Gastrocnemius medialis (tissue), 4 donors: ENCODE data around the gene SLC19A2.

Source experiments
- POLR2A ChIP-seq, 2 donors: fragments of 450-650 bp; IDR thresholded peaks; one replicate each; pipeline ENCODE4 v1.6.1; 2017; ENCODE audit warnings: antibody characterized with exemption in 2 of 2, mild to moderate bottlenecking in 2 of 2, moderate library complexity in 2 of 2
- TF ChIP-seq, protein P1 (sequence below), 5 experiments: fragments of 450-650 bp in 3 of 5; fragments of 200-600 bp in 2 of 5; sonication (generic) in 2 of 5; IDR thresholded peaks in 4 of 5; conservative IDR thresholded peaks in 1 of 5; 1 replicate in 4 of 5; 2 replicates in 1 of 5; pipeline ENCODE4 v1.5.1; 2016 to 2019; ENCODE audit warnings: antibody characterized with exemption in 5 of 5, mild to moderate bottlenecking in 3 of 5, moderate library complexity in 3 of 5

DNA sequence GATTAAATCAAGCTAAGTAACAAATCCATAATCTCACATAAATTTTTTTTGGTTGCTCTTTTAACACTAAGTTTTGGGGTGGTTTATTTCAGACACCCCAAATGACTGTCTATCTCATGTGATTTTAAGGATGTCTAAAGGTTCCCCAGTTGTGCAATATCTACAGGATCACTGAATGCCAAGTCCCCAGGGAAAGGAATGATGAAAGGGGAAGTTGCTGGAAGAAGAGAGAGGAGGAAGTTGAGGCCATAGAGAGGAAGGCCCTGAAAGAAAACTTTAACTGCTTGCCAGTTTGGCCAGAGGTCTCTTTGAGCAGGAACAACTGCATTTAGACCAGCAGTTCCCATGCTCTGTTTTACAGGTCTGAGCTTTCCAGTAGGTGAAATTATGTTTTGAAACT lies 27.5 kb upstream of the SLC19A2 start:
- TF ChIP-seq, protein P1, sequence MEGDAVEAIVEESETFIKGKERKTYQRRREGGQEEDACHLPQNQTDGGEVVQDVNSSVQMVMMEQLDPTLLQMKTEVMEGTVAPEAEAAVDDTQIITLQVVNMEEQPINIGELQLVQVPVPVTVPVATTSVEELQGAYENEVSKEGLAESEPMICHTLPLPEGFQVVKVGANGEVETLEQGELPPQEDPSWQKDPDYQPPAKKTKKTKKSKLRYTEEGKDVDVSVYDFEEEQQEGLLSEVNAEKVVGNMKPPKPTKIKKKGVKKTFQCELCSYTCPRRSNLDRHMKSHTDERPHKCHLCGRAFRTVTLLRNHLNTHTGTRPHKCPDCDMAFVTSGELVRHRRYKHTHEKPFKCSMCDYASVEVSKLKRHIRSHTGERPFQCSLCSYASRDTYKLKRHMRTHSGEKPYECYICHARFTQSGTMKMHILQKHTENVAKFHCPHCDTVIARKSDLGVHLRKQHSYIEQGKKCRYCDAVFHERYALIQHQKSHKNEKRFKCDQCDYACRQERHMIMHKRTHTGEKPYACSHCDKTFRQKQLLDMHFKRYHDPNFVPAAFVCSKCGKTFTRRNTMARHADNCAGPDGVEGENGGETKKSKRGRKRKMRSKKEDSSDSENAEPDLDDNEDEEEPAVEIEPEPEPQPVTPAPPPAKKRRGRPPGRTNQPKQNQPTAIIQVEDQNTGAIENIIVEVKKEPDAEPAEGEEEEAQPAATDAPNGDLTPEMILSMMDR (IDR thresholded peaks at IDR 0.05 in 4 of 5, conservative IDR thresholded peaks at IDR 0.05 in 1 of 5): no peak
- no peak for TF ChIP-seq POLR2A (IDR thresholded peaks at IDR 0.05)
